SKM-1 treated with dmso at 0.1 percent for 144 hours (cell line): Measurements from ENCODE around the gene NEUROD2.

ENCODE experiments used
- DNase-seq: peaks from one replicate; lab custom pipeline; 2025; ENCODE audit not compliant: unreplicated experiment; lab: John Stamatoyannopoulos, UW

The NEUROD2 gene

DNA sequence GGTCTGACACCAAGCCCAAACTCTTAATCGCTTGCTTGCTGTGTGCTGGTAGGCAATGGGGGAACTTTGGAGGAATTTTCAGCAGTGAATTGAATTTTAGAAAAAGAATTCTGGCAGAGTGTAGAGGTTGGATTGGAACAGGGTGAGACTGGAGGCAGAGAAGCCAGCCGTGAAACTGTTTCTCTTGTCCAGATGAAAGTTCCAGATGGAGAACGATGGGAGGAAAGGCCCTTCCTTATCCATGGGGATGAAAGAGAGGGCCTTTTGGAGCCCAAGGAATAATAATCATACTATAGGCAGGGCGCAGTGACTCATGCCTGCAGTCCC lies 26.0 kb downstream of the NEUROD2 start:
- DNase-seq, result no peak

DNA sequence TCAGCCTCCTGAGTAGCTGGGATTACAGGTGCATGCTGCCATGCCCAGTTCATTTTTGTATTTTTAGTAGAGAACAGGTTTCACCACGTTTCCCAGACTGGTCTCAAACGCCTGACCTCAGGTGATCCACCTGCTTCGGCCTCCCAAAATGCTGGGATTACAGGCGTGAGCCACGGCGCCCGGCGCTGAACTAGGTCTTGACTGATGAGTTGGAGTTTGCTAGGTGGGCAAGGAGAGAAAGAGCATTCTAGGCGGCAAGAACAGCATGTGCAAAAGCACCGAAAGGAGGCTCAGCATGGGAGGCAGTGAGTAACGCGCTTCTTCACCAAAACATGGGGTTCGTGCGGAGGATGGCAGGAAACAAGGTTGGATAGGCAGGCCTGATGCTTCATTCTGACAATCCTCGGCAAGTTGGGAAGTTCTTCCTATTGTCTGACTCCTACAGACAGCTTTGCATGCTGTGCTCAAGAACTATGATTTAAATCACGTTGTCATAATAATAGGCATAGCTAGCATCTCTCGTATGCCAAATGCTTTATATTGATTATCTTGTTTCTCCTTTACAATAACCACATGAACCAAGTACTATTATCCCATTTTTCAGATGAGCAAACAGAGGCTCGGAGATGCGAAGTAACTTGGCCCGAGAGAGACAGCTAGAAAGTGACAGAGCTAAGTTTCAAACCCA lies 26.5 kb downstream of the NEUROD2 start:
- no peak for DNase-seq

DNA sequence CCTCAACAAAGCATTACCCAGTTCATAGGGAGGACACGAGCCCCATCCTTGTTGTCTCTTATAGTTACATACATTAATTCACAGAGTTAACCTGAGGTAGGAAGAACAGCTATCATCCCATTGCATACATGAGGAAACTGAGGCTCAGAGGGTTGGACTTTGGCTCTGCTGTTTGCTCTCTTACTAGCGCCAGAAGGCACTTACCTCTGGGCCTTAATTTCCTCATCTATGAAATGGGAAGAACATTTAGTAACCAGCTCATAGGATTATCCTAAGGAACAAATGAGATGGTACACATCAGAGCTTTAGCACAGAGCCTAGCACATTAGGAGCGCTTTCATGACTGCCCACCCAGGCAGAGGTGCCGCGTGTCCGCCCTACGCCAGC lies 27.6 kb downstream of the NEUROD2 start:
- no peak for DNase-seq

DNA sequence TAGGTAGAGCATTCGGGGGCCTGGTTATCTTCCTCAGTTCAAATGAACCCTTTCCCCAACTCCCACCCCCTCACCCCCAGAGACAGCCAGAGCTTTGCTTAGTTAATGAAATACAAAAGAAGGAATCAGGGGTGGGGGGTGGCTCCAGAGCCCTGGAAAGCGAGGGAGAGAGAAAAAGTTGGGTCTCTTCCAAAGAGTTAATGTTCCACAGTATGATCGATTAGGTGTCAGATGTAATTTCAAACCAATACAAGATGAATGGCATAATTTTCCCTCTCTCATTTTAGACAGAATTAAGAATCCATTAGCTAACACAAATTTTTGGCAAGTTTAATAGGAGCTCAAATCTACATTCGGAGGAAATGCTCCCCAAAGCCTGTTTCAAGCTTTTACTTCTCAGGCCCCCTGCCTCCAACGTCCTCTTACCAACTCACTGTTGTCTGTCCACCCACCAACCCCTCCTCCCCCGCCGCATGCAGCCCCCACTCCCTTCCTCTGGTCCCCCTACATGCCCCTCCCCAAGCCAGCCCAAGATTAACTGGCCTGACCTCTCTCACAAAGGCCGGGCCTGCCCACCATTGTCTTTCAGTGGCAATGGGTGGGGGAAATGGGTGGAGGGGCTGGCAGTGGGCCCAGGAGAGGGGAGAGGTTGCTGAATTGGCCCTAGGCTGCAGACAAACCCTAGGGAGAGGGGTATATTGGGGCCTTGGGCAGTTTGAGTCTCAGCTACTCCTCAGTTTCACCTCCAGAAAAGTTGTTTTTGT lies 28.2 kb downstream of the NEUROD2 start:
- no peak for DNase-seq

DNA sequence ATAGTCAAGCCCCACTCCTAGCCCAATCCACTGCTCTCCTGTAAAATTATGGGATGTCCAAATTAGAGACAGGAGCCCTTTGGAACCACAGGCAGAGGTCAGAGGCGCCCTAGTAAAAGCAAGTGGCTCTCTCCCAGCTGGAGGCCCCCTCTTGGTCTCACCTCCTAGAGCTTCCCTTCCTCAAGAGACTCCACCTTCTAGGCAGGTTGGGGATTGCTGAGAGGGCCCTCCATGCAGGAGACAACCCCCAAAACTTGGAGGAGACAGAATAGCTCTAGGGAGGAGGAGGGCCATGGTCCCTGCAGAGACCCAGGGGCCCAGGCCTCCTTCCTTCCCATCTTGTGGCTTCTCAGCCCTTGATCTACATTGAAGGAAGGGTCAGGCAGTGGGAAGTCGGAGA lies 29.4 kb downstream of the NEUROD2 start:
- DNase-seq, result no peak

DNA sequence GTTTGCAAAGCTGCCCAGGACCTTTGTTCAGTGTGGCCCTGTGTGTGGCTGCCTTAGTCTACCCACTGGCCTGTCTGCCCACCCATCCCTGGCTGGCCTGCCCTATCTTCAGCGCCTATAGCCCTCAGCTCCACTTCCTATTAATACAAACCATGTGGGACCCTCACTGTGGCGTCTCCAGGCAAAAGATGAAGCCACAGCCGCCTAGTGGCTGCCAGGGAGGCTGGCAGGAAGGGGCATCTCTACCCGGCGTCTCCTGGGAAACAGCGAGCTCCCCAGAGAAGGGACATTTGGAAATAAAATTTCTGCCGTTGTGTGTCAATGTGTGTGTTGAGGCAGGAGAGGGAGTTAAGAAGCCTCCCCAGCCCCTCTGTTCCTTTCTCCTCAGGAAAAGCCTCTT lies 31.5 kb downstream of the NEUROD2 start:
- no peak for DNase-seq

DNA sequence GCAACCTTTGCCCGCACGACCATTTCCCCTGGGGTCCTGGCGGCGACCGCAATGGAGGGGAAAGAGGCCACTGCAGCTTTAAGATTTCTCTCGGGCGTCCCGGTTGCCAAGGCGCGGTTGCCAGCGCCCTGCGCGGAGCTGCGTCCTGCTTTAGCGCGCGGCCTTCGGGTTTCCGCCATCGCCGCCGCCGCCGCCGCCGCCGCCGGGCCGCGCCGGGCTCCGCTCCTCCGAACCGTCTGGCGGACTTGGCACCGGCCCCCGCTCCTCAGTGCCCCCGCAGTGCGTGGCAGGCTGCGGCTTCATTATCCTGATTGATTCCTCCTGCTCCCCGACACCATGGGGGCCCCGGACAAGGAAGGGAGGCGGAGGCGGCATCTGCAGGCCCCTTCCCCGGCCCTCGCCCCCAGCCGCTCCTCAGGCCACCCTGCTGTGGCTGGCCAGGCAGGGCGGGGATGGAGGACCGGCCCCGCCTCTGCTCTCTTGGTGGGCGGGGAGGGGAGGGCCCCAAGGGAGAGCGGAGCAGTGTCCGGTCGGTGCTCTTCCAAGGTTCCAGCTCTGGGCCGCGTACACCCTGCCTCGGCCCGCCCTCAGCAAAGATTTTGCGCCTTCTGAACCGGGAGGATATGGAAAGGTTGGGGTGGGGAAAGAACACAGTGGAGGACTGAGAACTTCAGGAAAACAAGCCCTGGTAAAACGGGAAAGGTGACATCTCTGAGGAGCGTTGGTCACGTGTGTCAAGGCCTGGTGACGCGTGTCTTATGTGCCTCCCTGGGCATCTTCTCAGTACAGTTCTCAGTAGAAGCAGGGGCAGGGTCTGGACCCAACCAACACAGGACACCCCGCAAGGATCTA lies 34.0 kb downstream of the NEUROD2 start:
- no peak for DNase-seq

DNA sequence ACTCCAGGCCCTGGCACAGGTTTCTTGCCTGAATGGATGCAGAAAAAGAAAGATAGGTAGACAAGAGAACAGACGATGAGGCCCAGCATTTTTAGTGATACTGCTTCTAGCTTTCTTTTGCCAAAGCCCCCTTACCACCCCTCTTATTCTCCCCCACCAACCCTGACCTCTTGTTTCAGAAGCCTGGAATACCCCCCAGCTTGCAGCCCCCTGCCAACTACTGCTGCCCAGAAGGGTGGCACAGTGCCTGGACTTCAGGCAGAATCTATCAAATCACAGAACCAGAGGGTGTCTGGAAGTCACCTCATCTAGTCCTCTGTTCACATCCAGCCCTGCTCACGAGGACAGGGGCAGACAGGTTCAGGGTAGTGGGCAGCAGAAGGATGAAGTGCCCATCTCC lies 35.6 kb downstream of the NEUROD2 start:
- DNase-seq, result no peak

DNA sequence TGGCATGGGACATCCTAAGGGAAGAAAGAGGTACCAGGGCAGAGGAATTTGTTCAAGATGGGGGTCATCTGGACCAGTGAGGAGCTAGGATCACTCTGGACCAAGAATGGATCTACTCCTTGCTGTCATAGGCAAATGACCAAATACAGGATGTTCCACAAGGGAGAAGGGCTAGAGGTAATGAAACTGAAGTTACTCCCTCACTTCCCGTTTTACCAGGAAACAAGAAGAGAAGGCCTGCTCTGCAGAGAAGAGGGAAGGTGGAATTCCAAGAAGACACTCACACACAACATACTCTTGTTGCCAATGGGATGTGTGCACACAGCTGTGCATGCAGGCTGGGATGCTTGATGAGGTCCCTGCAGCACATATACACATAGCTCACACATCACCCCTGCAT lies 38.6 kb downstream of the NEUROD2 start:
- peak; percentile 12 for DNase-seq

DNA sequence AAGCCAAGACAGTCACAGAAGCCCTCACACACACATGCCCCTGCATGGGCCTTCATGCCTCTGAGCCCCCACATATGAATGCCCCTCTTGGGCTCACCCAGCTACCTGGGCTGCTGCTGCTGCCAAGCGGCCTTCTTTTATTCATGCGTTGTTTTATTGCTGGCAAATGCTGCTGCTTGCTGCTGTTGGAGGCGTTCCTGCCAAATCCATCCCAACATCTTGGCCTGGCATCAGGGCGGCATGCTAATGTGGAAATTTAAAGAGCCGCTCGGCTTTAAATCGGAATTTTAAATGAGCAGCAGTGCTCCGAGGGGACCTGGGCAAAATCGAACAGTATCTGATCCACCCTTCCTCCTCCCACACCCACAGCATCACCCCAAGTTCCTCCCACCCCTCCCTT lies 39.0 kb downstream of the NEUROD2 start:
- DNase-seq, result no peak

DNA sequence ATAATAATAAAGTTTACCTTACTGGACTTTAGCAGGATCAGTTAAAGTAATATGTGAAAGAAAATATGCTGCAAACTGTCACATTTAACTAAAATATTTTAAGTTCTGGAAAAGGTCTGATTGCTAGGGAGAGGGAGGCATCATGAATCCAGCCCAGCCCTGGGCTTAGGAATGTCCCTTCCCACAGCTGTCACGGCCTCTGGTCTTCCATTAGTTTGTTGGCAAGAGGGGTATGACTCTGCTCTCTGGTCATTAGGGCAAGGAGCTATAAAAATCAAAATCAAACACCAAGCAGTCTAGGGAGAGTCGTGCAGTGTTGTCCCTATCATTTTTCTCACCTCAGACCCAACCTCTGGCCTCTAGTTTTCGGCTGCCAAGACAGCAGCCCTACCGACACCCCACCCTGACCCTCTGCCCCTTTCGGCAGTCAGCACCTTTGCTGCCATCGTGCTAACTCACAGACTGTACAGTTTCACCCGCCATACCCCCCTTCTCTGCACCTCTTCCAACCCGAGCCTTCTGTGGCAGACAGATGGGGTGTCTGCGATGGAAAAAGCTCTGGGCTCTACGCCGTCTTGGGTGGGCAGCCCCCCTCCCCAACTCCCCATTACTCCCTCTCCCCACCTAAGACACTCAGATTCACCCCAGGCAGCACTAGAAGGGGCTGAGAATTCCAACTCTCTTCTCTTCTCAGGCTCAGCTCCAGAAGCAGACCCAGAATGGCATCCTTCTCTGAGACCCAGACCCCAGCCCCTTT lies 41.4 kb downstream of the NEUROD2 start:
- DNase-seq, result no peak

DNA sequence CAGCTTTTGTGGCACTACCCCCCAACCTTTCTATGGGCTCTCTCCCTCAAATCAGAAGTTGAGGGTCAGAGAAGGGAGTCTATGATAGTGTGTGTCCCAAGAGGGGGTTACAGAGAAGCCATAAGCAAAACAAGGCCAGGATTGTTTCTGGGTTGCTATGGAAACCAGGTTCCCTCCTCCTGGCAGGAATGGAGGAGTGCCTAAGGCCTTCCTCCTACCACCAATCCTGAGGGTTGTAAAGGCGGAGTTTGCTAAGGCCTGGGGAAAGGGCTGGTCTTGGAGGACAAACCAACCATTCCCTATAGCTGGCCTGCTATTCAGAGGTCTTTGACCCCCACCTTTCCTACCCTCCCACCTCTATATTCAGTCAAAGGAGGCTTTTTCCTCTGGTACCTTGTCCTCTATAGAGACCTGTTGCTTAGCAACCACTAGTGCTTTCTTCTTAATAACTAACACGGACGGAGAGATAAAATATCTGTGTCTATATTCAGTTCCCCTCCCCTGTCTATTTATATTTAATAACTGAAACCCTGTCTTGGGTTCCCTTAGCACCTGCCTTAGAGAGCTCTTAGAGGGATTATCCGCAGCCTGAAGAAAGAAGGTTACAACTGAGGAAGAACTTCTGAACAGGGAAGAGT lies 43.4 kb downstream of the NEUROD2 start:
- DNase-seq, result no peak

DNA sequence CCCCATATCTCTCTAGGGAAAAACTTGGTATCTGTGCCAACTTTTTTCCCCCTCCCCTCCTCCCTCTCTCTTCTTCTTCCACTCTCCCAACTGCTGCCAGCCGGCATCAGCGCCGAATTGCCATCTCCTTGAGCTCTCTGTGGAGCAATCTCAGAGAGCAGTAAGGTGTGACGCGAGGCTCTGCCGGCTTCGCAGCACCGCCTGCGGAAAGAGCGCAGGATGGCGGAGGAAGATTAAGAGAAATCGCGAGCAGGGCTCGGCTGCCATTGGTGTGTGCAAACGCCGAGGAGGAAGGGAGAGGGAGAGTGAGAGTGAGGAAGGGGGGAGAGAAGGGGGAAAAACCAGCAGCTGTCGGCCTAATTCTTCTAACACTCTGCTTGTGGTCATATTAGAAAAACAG lies 44.2 kb downstream of the NEUROD2 start:
- no peak for DNase-seq

DNA sequence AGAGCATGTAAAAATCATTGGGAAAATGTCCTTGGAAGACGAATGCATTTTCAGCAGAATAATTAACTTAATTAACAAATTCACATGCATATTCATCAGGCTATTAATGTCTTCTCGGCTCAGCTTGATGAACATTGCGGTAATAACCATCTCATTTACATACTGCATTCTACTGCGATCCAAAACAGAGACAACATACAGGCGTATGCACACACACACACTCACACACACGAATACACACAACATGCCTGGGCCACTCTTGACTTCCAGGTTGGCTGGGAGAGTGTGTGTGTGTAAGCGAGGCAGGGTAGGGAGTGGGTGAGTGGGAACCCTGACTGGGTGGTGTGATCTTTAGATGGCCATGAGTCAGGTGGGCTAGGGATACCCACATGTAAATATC lies 44.7 kb downstream of the NEUROD2 start:
- no peak for DNase-seq

DNA sequence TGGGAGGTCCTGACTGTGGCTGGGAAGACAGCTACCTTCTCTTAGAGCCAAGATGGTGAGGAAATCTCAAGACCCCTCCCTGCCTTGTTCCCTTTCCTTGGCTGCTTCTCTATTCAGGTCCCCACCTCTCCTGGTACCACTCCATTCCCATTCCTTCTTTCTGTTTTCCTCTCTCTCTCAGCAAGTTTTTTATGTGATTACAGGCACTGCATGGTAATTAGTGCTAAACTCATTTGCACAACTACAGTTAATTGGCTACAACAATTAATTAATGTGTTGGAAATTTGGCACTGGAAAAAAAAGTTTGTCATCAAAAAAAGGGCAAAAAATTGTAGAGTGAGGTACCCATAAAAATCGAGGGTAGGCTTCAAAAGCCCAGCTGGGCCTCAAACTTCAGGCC lies 45.3 kb downstream of the NEUROD2 start:
- no peak for DNase-seq

DNA sequence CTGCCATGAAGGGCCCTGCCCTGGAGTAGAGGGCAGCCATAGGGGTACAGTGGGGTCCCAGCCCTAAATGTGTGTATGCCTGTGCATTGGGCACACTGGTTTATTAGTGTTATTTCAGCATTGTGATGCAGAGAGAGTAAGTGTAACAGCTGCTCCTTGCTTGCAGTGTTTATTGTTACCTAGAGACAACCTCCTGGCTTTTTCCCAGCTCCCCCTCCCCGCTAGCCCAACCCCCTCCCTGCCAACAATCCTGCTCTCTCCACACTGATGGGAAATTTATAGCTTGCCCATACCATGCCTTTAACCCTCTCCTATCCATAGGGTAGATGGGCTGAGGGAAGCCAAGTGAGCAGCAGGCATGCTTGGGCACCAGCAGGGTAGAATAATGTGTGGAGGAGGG lies 51.3 kb downstream of the NEUROD2 start:
- no peak for DNase-seq

DNA sequence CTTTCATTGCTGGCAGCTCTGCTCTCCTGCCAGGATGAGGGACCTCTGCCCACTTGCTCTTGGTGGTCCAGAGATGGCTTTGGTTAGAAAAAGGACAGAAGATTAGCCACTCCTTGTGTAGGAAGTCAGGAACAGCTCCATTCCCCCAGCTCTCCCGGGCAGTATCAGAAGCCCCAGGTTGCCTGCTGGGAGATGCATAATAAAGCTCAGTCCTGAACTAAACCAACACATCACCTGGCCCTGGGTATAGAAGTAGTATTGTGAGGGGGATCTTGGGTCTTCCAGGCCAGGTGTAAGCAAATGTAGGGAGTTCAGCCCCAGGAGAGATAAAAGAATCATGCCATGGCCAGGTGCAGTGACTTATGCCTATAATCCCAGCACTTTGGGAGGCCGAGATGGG lies 52.4 kb downstream of the NEUROD2 start:
- DNase-seq, result no peak
